Kidney capillary endothelial cell (primary cell): ENCODE measurements around the gene KCNC1.

ENCODE experiments used
- DNase-seq: peaks from one replicate; pipeline ENCODE4 v3.0.0-alpha.2; 2018; ENCODE audit warnings: low spot score

Gene KCNC1

DNA sequence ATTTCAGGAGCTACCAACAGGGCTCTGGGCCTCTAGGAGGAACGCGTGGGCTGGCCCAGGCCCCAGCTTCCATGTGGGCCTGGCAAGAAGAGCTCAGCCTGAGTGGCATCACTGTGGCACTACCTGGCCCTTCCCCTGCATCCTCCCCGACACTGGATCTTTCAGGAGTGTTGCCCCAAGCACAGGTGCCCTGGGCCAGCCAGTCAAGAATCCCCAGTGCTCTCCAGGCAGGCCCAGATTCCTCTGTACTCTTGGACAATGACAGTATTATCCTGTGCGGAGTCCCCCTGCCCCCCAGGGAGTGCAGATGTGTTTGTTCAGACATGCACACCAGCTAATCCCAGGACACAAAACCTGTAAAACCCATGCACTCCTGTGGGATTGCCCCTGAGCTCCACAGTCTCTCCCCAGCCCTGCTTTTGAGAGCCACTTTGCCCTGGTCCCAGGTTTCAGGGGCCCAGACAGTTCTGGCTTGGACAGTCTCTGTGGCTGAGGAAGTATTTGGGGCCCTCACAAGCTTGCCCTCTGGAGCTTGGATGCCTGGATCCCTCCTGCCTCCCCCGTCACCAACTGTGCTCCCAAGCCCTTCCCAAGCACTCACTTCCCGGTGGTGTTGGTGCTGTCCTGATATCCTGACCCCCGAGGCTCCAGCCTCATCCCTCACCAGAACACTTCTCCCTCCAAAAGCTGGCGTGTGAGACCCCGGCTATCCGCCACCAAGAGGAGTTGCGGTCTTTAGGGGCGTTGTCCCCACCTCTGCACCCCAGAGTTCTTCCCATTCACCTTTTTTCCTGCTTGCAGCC is 39.9 kb downstream of the KCNC1 start:
- no peak for DNase-seq

- DNase-seq = no peak
These were observed 40.4 kb downstream of the KCNC1 start for GRCh38 chr11:17775035-17775348.

DNA sequence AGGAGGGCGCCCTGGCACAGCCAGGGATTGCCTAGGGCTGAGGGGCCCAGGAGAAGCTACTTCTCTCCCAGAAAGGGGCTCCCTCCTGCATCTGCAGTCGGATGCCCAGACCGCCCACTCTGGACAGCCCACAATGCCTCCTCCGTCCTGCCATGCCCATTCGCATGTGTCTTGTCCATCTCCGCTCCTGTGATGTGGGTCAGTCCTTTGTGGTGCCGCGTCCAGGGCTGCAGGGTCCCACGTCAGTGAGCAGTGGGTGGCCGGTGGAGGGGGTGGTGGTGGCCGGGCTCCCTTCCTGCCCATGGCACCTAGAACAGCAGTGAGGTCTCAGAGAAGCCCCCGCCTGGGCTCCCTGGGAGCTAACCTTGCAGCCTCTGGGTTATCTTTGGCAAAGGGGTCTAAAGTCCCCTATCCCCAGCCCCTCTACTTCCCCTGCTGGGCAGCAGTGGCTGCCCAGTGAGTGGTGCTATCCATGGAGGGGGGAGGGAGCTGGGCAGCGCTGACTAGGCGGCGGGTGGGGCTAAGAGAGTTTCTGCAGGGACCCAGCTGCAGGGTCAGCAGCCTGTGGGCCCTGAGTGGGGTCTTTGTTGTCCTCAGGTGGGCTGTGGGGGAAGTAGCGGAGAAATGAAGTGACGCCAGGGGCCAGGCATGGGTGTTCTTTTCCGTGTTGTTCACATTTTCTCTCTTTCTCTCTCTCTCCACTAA is 41.1 kb downstream of the KCNC1 start:
- DNase-seq = no peak

- DNase-seq = no peak
These were observed 41.8 kb downstream of the KCNC1 start for GRCh38 chr11:17776212-17776875.

DNA sequence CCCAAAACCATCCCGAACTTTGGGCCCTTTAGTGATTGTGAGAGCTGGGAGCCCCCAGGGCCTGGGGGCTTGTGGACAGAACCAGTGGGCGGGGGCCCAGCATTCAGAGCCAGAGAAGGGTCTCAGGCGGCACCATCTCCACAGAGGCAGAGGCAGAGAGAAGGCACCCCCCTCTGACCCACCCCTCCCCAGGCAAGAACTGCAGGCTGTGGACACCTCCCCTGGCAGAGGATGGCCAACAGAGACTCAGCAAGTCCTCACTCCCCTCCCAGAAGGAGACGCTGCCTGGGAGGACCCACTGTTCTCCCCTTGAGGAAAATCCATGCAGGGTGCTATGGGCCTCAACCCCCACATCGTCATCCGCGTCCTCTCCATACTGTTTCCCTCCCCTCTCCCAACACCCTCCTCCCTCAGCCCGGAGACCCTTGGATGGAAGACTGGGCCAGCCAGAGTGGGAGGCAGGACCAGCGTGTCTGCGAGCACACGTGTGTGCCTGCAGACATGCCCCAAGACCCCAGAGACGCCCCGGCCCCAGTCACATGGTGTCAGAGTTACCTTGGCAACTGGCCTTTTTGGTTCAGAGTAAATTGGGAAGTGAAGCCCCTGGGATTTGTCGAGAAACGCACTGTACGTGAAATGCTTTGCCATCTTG is 42.6 kb downstream of the KCNC1 start:
- no peak for DNase-seq

GRCh38 chr11:17777738-17778091 is 43.1 kb downstream of the KCNC1 start:
- no peak for DNase-seq

DNA sequence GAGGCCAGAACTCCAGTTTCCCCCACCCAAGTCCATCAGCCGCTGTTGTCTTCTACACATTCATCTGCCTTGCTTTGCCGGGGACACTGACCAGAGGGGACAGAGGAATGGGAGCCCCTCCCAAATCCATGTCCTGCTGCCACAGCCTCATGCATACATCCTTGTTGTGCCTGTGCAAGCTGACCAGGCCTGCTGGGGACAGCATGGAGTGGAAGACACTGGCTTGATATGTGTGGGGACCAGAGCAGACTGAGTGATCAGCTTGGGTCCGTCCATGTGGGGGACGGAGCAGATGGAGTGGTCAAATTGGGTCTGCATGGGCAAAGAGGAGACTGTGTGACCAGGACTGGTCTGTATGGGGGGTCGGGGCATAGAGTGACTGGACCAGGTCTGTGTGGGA is 43.8 kb downstream of the KCNC1 start:
- DNase-seq = no peak

DNA sequence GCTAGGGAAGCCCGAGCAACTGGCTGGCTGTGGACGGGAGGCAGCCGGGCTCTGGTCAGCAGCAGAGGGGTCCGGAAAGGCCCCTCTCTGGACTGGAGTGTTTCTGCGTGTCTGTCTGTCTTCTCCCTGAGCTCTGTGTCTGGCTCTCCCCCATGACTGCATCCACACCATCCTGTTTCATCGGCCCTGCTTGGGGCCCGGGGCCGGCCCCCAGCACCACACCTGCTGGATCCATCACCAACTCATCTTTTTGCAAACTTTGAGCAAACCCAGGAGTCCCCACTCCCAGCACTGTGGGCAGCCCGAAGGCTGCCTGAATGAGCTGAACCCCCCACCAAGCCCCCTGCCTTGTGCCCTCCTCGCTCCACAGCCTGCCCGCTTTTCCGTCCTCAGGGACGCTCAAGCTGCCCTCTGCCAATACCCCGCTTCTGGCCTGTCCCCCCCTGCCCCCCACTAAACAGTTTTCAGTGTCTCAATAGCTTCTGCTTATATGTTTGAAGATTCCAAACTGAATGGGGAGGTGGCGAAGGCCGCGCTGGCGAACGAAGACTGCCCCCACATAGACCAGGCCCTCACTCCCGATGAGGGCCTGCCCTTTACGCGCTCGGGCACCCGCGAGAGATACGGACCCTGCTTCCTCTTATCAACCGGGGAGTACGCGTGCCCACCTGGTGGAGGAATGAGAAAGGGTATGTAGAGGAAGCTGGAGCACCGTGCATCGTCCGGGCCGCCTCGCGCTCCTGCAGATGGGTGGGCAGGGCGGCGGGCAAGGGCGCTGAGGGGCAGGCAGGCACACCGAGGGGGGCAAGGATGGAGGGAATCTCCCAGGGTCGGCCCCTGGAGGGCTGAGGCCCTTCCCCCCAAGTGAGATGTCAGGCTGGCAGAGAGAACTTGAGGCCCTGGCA is 44.6 kb downstream of the KCNC1 start:
- DNase-seq = no peak

- DNase-seq = no peak
These were observed 45.4 kb downstream of the KCNC1 start for GRCh38 chr11:17779861-17780594.

GRCh38 chr11:17780668-17781067 is 46.1 kb downstream of the KCNC1 start:
- no peak for DNase-seq

DNA sequence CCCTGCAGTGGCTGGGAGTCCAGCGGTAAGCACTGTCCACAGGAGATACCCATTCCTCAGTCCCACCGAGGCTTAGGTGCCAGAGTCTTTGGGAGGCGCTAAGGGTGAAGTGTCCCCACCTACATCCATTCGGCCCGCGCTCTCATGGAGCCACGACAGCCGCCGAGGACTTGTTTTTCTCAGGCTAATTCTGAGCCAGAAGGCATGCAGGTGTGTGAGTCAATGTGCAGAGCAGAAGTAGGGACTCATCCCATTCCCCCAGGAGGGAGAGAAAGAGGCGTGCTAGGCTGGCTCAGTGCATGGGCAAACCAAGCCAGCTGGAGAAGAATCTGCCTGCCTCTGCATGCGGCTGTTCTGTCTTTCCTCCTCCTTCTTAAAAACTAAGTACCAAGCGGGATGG is 46.6 kb downstream of the KCNC1 start:
- no peak for DNase-seq

DNA sequence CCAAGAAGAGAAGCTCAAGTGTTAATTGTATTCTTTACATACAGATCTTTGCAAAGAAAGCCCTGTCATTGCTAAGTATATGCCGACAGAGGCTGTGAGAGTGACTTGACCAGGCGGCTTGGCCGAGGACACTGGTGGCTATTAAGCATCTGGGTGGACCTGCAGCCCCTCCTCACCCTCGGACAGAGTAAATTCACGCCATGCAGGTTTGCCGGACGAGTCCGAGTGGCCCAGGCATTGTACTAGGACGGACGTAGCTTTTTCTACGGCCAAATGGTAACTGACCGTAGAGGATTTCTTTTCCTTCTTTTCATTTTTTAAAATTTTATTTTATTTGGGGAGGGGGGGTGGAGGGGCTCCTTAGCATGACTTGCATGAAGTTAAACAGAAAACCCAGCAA is 47.0 kb downstream of the KCNC1 start:
- DNase-seq = no peak

- no peak for DNase-seq
These were observed 47.6 kb downstream of the KCNC1 start for GRCh38 chr11:17782145-17782544.

DNA sequence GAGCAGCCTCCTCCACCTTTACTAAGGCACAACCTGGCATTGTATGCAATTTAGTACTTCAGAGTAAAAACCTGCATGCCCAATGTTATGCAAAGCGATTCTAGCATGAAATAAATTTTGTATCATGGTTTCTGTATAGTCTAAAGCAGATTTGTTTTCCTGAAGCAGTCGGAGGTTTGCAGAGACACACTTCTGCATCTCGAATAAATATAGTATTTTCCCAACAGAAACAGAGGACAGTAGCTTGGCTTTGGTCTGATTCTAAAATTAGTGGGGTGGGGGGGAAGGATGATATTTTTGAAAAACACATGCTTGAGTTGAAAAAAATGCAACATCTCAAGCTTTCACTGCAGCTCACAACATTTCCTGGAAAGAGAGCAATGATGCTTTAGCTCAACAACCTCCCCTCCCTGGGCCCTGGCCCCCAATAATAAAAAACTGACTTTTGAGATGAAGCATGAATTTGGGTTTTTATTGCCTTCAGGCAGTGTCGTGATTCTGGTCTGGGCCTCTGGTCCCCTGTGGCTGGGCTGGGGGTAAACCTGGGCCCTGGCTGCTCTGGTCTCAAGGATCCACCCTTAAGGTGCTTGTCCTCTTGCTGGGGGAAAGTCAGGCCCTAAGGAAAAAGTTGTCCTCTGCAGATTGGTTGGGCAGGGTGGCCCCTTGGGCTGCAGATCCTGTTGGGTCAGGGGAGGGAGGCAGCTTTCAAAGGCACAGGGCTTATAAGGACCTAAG is 48.2 kb downstream of the KCNC1 start:
- DNase-seq = no peak

- no peak for DNase-seq
These were observed 49.3 kb downstream of the KCNC1 start for GRCh38 chr11:17783878-17784277.

DNA sequence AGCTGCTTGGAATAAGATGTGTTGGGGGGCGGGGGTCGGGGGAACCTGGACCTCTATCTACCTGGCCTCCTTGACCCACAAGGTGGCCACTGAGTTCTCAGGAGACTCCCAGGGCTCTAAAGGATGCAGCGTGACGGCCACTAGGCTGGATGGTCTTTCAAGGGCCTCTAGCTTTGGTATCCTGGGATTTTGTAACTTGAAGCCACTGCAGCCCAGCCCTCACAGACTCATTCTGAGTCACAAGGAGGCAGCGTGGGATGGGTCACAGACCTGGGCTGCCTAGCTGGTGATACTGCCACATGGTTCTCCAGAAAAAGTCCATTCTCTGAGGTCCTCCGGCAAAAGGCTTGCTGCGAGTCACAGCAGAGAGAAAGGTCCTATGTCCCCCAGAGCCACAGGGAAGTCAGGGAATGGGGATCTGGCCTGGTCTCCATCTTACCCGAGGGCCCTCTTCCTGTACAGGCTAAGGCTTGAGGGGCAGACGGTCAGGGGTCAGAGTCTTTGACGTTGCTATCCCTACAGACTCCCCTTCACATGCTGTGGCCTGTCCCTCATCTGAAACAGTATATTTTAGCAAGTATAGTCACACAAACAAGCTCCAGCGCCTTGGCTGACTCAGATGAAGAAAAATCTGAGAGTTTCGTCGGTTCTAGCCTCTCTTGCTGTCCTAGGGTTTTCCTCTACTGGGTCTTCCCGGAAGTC is 52.4 kb downstream of the KCNC1 start:
- DNase-seq = no peak

DNA sequence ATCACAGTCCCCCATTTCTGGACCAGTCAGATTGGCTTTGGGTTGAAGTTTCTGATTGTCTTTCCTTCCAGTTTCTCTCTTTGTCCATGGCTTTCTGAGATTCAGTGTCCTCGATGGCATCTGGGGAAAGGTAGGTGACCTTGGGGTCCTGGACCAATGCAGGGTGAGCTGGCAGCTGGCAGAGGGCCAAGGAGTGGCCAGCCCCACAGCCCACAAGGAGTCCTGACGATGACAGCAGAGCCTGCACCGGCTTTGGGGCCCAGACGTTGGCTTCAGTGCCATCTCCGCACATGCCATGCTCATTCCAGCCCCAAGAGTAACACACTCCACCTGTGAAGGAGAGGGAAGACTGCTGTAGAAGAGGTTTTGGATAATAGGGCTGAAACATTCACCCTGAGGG is 53.5 kb downstream of the KCNC1 start:
- DNase-seq = no peak

GRCh38 chr11:17790453-17790852 is 55.9 kb downstream of the KCNC1 start:
- DNase-seq = no peak

GRCh38 chr11:17791144-17791543 is 56.6 kb downstream of the KCNC1 start:
- DNase-seq = no peak

- no peak for DNase-seq
These were observed 57.6 kb downstream of the KCNC1 start for GRCh38 chr11:17792161-17792560.
